ENCODE measurements around the gene PABPN1.
"Not testable (repeated sequence)": the region's sequence is repeated elsewhere in the genome, so short reads cannot be mapped to it uniquely, and the experiment has no call there.

Gene PABPN1

GRCh38 chr14:23301288-23301968, 19.8 kb upstream of the PABPN1 start:
- DNase-seq = peak; percentile 99

- DNase-seq = no peak
Observed at GRCh38 chr14:23301969-23302289, 19.3 kb upstream of the PABPN1 start.

GRCh38 chr14:23302290-23303225, 18.7 kb upstream of the PABPN1 start, which contains the start of gene PPP1R3E:
TSS of gene PPP1R3E (minus strand) at chr14:23302859. CDS start at chr14:23302576, 283 bp downstream.
- peak; percentile 51 for DNase-seq

GRCh38 chr14:23306412-23307145, 14.7 kb upstream of the PABPN1 start, which contains the start of gene BCL2L2:
TSS of gene BCL2L2 (plus strand) at chr14:23306833. CDS start at chr14:23307768, 935 bp downstream.
- peak; percentile 76 for DNase-seq

GRCh38 chr14:23307146-23307530, 14.1 kb upstream of the PABPN1 start:
- no peak for DNase-seq

GRCh38 chr14:23307687-23308644, 13.3 kb upstream of the PABPN1 start:
- DNase-seq = peak; percentile 31

GRCh38 chr14:23308721-23309445, 12.4 kb upstream of the PABPN1 start:
- DNase-seq = no peak

GRCh38 chr14:23310546-23310945, 10.7 kb upstream of the PABPN1 start:
- DNase-seq = no peak

GRCh38 chr14:23316300-23316699, 5.0 kb upstream of the PABPN1 start:
- no peak for DNase-seq

- DNase-seq = no peak
Observed at GRCh38 chr14:23319746-23320583, 1.3 kb upstream of the PABPN1 start.

GRCh38 chr14:23321572-23322547, 603 bp downstream of the PABPN1 start:
- DNase-seq = peak; percentile 22

- peak; percentile 13 for DNase-seq
Observed at GRCh38 chr14:23322568-23323517, 1.6 kb downstream of the PABPN1 start.

GRCh38 chr14:23323838-23324454, 2.7 kb downstream of the PABPN1 start:
- no peak for DNase-seq

GRCh38 chr14:23324455-23324846, 3.2 kb downstream of the PABPN1 start:
- DNase-seq = no peak

GRCh38 chr14:23324993-23325392, 3.7 kb downstream of the PABPN1 start:
- DNase-seq = no peak

GRCh38 chr14:23325746-23326145, 4.5 kb downstream of the PABPN1 start:
- DNase-seq = not testable (repeated sequence)
